NCI-H345 treated with DMSO at 0.1 percent for 48 hours (cell line): ENCODE data around the gene SDK1.

Experiments used
- DNase-seq: peaks from one replicate; lab custom pipeline; 2025; ENCODE audit not compliant: unreplicated experiment; lab: John Stamatoyannopoulos, UW

Gene SDK1

GRCh38 chr7:3332308-3332707, 31.3 kb downstream of the SDK1 start:
- DNase-seq = no peak

DNA sequence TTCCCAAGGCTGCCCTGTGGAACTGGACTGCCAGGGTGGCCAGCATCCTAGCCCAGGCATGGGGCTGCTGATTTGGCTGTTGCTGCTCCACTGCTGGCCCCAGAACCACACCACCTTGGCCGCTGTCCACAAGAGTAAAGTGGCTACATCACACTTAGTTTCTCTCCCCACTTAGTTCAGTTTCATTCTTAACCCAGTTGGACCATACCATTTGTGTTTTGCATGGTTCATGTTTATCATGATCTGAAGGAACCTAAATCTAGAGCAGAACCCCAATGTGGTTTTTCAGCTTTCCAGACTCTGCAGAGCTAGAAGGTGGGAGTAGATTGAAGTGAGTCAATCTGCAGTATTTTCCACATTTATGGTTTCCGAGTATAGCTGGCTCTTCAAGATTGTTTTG, 32.8 kb downstream of the SDK1 start:
- no peak for DNase-seq

- DNase-seq = peak; percentile 21
These were observed 35.1 kb downstream of the SDK1 start for GRCh38 chr7:3336042-3336665.

DNA sequence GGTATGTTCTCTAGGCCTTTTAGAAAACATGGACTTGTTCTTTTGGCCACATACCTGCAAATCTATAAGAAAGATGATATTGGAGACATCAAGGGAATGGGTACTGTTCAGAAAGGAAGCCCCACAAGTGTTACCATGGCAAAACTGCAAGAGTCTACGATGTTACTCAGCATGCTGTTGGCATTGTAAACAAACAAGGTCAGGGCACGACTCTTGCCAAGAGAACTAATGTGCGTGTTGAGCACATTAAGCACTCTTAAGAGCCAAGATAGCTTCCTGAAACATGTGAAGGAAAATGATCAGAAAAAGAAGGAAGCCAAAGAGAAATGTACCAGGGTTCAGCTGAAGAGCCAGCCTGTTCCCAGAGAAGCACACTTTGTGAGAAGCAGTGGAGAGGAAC, 37.1 kb downstream of the SDK1 start:
- DNase-seq = no peak

DNA sequence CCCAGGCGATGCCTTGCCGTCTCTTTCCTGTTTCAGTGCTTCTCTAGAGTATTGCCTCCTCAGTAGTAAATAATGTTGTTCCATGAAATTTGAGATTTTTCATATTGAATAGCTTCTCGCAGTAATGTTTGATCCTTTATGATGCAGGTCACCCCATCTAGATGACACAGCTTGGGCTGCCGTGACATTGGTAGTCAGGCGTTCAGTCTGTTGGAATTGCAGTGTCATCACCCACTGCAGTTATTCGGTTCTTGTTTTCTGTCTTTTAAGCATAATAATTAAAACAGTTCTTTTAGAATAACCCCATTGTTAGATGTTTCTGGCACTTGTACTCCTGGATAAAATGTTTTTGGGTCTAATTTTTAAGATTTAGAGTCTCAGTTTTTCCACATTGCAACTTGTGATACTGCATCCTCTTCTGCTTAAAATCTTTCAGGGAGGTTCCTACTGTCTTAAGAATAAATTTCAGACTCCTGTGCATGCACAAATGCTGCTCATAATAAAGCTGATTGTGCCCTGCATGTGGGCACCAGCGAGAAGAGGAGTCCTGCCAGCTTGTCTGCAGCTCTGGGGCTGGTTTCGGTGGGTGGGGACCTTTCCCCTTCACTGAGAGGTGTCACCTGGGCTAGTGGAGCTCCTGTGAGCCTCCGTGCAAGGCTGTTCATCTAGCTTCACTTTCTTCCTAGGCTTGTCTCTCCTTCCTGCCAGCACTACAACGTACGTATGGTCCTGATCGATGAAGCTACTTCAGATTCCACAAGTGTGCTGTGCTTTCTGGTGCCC, 44.8 kb downstream of the SDK1 start:
- DNase-seq = no peak

DNA sequence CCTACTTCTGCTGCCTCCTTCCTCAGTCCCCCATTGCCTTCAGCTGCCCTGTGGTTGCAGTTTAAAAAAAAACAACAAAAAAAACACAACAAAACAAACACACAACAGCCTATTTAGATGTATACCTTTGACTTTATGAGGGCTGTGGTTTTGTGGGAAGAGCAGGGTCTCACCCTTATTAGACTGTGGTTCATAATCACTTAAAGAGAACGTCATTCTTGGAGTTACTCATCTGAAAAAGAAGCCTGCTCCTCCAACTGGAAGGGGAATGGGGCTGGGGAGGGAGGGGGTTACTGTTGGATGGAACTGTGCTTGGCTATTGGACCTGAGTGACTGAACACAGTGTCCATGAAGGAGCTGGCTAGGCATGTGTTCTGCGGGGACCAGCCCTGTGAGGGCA, 48.1 kb downstream of the SDK1 start:
- DNase-seq = no peak

DNA sequence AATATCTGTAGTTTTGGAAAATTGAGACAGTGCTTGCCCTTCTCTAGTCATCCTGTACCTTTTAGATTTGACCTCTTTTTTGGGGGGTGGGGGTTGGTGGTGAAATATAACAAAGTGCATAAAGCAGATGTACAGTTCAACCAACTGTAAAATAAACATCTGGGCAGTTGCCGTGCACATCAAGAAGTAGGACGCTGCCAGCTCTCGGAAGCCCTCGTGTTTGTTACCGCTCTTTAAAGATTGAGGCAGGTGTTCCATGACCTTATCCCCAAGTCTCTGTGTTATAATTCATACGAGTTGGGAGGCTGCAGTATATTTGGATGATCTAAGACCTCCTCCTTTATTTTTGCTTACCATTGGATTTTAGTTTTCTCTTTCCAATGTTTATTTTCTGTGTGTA, 55.1 kb downstream of the SDK1 start:
- no peak for DNase-seq

DNA sequence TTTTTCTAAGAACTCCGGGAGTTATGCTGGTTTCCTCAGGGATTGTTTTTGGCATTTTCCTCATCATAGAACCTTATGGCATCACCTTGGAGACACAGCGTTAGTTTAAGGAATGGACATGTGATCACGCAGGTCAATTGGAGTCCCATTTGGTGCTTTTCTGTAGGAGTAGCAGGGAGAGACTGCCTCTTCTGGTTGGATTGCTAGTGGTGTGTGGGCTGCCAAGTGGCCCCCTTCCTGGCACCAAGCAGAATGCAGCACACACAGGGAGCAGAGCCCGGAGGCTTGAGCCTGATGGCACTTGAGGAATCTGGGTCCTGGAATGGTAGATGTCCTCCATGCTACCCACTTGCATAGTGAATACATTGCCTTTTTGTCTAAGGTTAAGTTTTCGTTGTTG, 57.9 kb downstream of the SDK1 start:
- no peak for DNase-seq

DNA sequence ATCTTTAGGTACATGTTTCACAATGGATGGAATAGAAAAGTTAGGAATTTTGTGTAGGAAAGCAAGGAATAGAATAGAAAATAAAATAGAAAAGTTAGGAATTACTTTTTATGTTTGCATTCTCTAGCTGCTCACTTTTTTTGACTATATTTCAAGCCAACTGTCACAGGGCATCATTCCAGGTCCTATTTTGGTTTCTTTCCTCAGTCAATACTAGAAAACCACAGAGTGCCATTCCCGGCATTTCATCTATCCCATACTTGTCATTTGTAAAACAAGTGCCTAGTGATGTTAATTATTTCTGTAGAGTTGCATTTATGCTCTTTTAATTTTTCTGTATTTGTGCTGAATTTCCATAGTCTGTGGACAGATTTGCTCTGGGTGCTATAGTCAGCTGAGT, 66.2 kb downstream of the SDK1 start:
- DNase-seq = no peak

- peak; percentile 91 for DNase-seq
These were observed 69.2 kb downstream of the SDK1 start for GRCh38 chr7:3370068-3370830.

- DNase-seq = no peak
These were observed 69.9 kb downstream of the SDK1 start for GRCh38 chr7:3370921-3371320.

- no peak for DNase-seq
These were observed 70.5 kb downstream of the SDK1 start for GRCh38 chr7:3371601-3372000.

DNA sequence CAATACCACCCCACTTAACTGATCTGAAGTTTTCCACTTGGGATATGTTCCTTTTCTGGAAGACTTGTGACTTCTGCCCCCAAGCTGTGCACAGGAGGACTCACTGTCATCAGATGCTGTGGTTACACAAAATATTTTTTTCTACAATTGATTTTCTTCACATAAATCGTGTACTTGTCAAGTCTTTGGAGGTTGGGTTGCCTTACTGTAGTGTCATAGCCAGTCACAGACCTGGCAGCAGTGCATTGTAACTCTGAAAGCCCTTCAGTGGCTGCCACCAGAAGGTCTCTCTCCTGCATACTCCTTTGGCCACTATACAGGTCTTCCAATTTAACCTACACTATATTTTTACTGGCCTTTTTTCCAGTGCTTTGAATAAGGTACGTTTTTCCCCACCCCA, 73.2 kb downstream of the SDK1 start:
- DNase-seq = no peak

DNA sequence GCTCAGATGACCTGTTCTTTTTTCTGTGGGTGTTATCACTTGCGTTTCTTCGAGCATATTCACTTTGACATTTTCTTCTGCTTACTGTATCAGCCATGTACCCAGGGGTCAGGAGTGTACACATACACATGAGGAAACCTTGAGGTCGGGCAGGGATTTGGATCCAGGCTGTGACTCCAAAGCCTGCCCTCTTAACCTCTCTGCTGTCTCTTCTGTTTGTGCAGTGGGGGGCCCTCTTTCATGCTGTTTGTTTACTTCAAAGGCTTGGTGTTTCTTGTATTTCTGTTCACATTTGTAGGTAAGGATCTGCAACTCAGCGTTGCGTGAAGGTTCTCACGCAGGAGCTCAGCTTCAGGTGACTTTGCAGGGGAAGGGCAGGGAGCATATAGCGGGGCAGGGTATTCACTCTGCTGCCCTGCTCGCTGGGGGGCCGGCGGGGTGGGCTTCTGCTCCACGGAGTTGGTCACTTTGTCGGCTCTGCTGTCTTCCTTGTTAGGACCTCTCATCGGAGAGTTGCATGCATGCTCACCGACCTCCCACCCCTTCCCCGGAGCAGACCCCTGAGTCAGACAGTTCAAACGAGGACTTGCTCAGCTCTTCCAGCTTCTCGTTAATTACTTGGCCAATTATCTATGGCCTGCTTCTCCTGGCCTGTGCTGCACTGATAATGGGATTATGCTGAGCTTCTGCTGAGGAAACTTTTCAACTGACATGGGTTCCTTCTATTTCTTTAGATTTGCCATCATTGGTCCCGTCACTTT, 77.5 kb downstream of the SDK1 start:
- no peak for DNase-seq

DNA sequence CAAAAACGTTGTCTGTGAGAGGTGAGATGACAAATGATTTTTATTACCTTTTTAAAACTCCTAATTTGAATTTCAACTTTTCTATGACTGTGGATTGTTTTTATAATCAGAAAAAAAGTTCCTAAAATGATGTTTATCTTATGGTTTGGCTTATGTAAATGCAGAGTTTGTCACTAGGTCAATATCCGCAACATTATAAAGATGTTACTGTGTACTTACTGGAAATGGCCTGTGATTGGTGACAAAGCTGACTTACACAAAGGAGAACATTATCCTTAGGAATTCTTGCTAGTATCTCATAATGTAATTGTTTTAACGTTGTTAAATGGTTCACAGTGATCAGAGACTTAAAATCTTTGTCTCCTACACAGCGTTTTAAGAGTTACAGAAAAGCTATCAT, 79.0 kb downstream of the SDK1 start:
- no peak for DNase-seq

- no peak for DNase-seq
These were observed 80.0 kb downstream of the SDK1 start for GRCh38 chr7:3380886-3381685.

- no peak for DNase-seq
These were observed 85.6 kb downstream of the SDK1 start for GRCh38 chr7:3386423-3387190.

- no peak for DNase-seq
These were observed 92.8 kb downstream of the SDK1 start for GRCh38 chr7:3393862-3394261.

- DNase-seq = no peak
These were observed 96.3 kb downstream of the SDK1 start for GRCh38 chr7:3397324-3397723.

GRCh38 chr7:3399858-3400257, 98.8 kb downstream of the SDK1 start:
- DNase-seq = no peak
